NCI-H748 treated with DMSO at 0.1 percent for 48 hours (cell line): Measurements from ENCODE around the gene CDKN3.
"Not testable (repeated sequence)": the region's sequence is repeated elsewhere in the genome, so short reads cannot be mapped to it uniquely, and the experiment has no call there.

ENCODE experiments used
- DNase-seq: peaks from one replicate; lab custom pipeline; 2025; lab: John Stamatoyannopoulos, UW

The CDKN3 gene

GRCh38 chr14:54424479-54424901, 27.7 kb downstream of the CDKN3 start:
- DNase-seq: peak; percentile 53

GRCh38 chr14:54425068-54425467, 28.3 kb downstream of the CDKN3 start:
- no peak for DNase-seq

GRCh38 chr14:54425537-54426274, 28.9 kb downstream of the CDKN3 start:
- no peak for DNase-seq

GRCh38 chr14:54427871-54428270, 31.1 kb downstream of the CDKN3 start:
- DNase-seq: no peak

GRCh38 chr14:54428527-54428926, 31.7 kb downstream of the CDKN3 start:
- DNase-seq: no peak

- DNase-seq: no peak
These were observed 38.7 kb downstream of the CDKN3 start for GRCh38 chr14:54435500-54435981.

- not testable (repeated sequence) for DNase-seq
These were observed 41.1 kb downstream of the CDKN3 start for GRCh38 chr14:54437954-54438353.

- DNase-seq: no peak
These were observed 41.9 kb downstream of the CDKN3 start for GRCh38 chr14:54438703-54439102.

- DNase-seq: no peak
These were observed 43.2 kb downstream of the CDKN3 start for GRCh38 chr14:54440037-54440436.

GRCh38 chr14:54440476-54440872, 43.7 kb downstream of the CDKN3 start:
- DNase-seq: no peak

- peak; percentile 88 for DNase-seq
These were observed 44.4 kb downstream of the CDKN3 start, which contains the start of gene CNIH1 for GRCh38 chr14:54440873-54441868. Gene CNIH1, minus strand, starts transcription at chr14:54441374. Its CDS starts 47 bp downstream, at chr14:54441327.

- DNase-seq: not testable (repeated sequence)
These were observed 46.2 kb downstream of the CDKN3 start for GRCh38 chr14:54442961-54443360.

GRCh38 chr14:54443981-54444380, 47.2 kb downstream of the CDKN3 start:
- DNase-seq: no peak

- DNase-seq: no peak
These were observed 47.9 kb downstream of the CDKN3 start for GRCh38 chr14:54444681-54445080.

GRCh38 chr14:54446161-54446693, 49.4 kb downstream of the CDKN3 start:
- peak; percentile 8 for DNase-seq

- DNase-seq: no peak
These were observed 50.5 kb downstream of the CDKN3 start for GRCh38 chr14:54447231-54447692.

GRCh38 chr14:54450535-54450934, 53.7 kb downstream of the CDKN3 start:
- DNase-seq: no peak

- no peak for DNase-seq
These were observed 54.4 kb downstream of the CDKN3 start for GRCh38 chr14:54451121-54451601.

GRCh38 chr14:54451961-54452360, 55.2 kb downstream of the CDKN3 start:
- no peak for DNase-seq

GRCh38 chr14:54453252-54453651, 56.4 kb downstream of the CDKN3 start:
- DNase-seq: no peak

GRCh38 chr14:54453990-54454389, 57.2 kb downstream of the CDKN3 start:
- not testable (repeated sequence) for DNase-seq

GRCh38 chr14:54455363-54455762, 58.6 kb downstream of the CDKN3 start:
- DNase-seq: no peak
